ENCODE measurements around the gene SSR3.

Gene SSR3

GRCh38 chr3:156536524-156537316 is 18.2 kb downstream of the SSR3 start:
- H3K4me3 ChIP-seq (ENCODE audit: low read depth, low read length) = no peak overlapping the region
- no peak for TF ChIP-seq CTCF (conservative IDR thresholded peaks at IDR 0.05; ENCODE audit: low read depth, low read length)
- DNase-seq (ENCODE audit: low read depth) = peak; percentile 44

GRCh38 chr3:156535798-156536197 is 19.1 kb downstream of the SSR3 start:
- no peak for DNase-seq (ENCODE audit: low read depth)
- TF ChIP-seq CTCF (conservative IDR thresholded peaks at IDR 0.05; ENCODE audit: low read depth, low read length) = no peak
- no peak overlapping the region for H3K4me3 ChIP-seq (ENCODE audit: low read depth, low read length)

- no peak overlapping the region for H3K4me3 ChIP-seq (ENCODE audit: low read depth, low read length)
- peak; percentile 100 for DNase-seq (ENCODE audit: low read depth)
- peak; percentile 22 for TF ChIP-seq CTCF (conservative IDR thresholded peaks at IDR 0.05; ENCODE audit: low read depth, low read length)
These were observed 19.7 kb downstream of the SSR3 start for GRCh38 chr3:156535162-156535627.

- H3K4me3 ChIP-seq (ENCODE audit: low read depth, low read length) = no peak overlapping the region
- peak; percentile 74 for DNase-seq (ENCODE audit: low read depth)
- TF ChIP-seq CTCF (conservative IDR thresholded peaks at IDR 0.05; ENCODE audit: low read depth, low read length) = no peak
These were observed 21.7 kb downstream of the SSR3 start for GRCh38 chr3:156533205-156533604.

GRCh38 chr3:156532730-156533129 is 22.2 kb downstream of the SSR3 start:
- DNase-seq (ENCODE audit: low read depth) = peak; percentile 42
- H3K4me3 ChIP-seq (ENCODE audit: low read depth, low read length) = no peak overlapping the region
- no peak for TF ChIP-seq CTCF (conservative IDR thresholded peaks at IDR 0.05; ENCODE audit: low read depth, low read length)

GRCh38 chr3:156530980-156531379 is 23.9 kb downstream of the SSR3 start:
- no peak overlapping the region for H3K4me3 ChIP-seq (ENCODE audit: low read depth, low read length)
- TF ChIP-seq CTCF (conservative IDR thresholded peaks at IDR 0.05; ENCODE audit: low read depth, low read length) = no peak
- no peak for DNase-seq (ENCODE audit: low read depth)

- no peak for DNase-seq (ENCODE audit: low read depth)
- no peak for TF ChIP-seq CTCF (conservative IDR thresholded peaks at IDR 0.05; ENCODE audit: low read depth, low read length)
- no peak overlapping the region for H3K4me3 ChIP-seq (ENCODE audit: low read depth, low read length)
These were observed 27.9 kb downstream of the SSR3 start for GRCh38 chr3:156527060-156527459.

Measured in choroid plexus epithelial cell (primary cell).